Measurements from ENCODE around the gene SEMA3G. TPM values are rescaled to one million over a fixed set of nuclear protein-coding genes. Genes with fewer than 3 reads are reported as not detected.
A peak's percentile ranks its signal among the peaks of the same experiment; 100 is the strongest.

Gene SEMA3G
- total RNA-seq, 1 experiment from 2014 or later: 0.15 TPM

DNA sequence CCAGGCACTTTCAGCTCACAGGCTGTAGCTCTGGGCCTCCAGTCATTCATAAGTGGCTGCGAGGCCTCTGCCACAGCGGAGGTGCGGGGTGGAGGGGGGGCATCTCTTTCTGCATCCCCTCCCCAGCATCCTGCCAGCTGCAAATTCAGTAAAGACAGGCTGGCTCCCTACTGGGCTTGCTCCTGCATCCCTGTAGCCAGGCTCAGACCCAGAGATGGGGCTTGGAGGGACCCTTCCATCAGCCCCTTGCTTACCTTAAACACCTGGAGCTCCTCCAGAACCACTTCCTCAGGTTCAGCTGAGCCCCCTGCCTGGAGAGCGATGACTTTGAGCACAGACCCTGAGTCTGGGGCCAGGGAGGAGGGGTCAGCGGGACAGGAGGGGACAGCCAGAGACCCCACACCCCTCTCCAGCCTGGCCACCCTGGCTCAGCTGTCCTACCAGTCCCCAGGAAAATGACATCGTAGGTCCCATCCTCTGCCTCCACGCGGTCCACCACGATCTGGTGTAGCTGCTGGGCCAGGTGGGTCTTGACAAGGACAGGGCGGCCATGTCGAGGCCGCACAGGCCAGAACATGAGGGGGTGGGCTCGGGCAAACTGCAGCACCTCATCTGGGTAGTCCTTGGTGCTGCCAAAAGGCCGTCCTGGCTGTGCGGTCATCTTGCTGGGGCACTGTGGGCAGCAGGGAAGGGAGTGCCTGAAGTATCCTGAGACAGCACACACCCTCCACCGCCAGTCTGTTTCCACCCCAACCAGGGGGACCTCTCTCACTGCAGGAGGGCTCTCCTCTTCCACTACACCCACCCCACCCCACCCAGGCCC is 5.3 kb downstream of the SEMA3G start:
- DNase-seq (ENCODE audit: low spot score): no peak

DNA sequence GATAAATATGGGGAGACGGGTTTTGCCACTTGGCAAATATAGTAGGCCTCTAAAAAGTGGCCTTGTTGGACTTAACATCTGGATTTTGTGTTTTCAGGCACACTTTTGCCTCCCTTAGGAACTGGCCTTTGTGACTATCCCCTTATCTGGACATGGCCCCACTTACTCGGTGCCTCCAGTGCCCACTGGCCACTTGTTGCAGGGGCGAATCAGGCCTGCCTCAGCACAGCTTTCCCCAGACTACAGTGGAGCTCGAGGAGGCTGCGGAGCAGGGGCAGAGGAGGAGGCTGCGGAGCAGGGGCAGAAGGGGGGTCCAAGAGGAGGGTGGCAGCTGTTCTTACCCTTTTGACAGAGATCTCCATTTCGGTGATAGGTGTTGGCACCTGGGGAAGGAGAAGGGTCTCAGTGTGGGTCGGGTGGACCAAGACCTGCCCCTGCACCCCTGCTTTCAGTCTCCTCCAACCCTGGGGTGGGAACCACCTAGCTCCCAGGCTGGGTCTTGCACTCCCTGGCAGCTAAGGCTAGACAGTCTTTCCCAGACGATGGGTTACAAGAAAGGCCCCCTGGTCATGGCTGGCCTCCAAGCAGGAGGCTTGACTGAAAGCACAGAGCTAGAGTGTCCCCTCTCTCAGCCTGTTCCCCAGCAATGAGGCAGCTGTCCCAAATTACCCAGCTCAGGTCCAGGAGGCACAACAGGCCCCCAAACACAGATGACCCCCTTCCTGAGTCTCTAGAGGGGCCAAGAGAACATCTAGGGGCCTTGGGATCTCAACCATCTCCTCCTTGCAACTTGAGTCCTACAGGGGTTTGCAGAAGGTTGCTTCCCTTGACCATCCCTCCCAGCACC is 6.1 kb downstream of the SEMA3G start:
- DNase-seq (ENCODE audit: low spot score): no peak

DNA sequence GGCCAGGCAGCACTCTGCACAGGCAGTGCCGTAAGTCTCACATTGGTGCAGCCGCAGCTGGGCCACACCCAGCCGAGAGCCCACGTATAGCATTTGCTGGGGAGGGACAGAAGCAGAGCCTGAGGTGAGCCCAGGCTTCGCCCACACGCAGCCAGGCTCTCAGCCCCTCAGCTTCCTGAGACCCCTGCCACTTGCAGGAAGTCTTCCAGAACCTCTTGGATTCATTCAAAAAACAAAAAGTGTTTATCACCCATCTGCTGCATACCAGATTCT is 6.9 kb downstream of the SEMA3G start:
- DNase-seq (ENCODE audit: low spot score): no peak

DNA sequence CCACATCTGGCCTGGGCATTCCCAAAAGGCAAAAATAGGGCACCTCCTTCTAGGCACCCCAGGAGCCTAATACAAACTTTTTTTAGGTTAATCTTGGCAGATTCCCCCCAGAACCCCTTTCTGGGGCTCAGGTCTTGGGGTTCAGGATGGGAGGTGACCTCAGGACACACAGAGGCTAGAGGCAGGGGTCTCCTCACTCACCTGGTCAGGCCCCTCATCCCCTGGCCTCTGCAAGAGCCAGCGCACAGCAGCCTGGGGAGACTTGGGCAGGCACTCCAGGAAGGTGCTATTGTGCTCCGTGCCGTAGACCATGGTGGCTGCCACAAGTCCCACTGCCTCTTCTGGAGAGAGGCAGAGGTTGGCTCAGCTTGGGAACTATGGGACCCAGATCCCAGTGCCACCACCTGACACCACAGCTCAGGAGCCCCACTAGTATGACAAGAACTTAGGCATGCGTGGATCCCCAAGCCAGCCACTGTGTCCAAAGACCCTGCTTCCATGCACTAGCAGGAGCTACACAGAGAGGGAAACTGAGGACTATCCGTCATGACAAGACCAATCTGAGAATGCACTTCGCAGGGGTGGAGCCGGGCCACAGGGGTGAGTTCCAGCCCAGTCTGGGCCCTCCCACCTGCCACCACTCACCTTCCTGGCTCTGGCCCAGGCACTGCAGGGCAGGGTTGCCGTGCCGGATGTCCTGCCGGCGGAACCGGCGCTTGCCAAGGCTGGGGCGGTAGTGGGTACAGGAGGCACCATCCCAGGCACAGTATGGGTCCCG is 7.4 kb downstream of the SEMA3G start:
- DNase-seq (ENCODE audit: low spot score): no peak

DNA sequence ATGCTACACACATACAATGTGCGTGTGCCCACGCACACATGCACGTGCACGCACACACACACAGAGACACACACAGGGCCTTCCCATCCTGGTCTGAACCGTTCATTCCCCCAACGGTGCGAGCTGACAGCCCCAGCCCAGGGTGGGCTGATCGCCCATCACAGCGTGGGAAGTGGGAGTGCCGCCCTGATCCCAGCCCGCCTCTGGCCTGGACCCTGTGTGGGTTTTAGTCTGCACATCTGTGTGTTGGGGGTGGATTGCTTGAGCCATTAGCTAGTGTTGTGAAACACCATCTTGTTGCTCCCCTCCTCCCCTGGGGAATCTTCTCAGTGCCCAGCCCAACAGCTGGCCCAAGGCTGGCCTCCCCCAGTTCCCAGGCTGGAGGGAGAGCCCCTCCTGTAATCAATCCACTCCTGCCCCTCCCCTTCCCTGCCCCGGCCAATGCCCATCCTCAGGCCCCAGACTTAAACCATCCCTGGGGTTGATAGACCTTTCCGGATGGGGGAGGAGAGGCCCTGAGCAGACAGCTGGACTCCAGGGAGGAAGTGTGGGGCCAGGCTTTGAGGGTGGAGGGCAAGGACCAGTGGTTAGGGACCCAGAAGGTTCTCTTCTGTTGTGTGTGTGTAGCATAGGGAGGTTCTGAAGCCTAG is 8.3 kb downstream of the SEMA3G start:
- no peak for DNase-seq (ENCODE audit: low spot score)

DNA sequence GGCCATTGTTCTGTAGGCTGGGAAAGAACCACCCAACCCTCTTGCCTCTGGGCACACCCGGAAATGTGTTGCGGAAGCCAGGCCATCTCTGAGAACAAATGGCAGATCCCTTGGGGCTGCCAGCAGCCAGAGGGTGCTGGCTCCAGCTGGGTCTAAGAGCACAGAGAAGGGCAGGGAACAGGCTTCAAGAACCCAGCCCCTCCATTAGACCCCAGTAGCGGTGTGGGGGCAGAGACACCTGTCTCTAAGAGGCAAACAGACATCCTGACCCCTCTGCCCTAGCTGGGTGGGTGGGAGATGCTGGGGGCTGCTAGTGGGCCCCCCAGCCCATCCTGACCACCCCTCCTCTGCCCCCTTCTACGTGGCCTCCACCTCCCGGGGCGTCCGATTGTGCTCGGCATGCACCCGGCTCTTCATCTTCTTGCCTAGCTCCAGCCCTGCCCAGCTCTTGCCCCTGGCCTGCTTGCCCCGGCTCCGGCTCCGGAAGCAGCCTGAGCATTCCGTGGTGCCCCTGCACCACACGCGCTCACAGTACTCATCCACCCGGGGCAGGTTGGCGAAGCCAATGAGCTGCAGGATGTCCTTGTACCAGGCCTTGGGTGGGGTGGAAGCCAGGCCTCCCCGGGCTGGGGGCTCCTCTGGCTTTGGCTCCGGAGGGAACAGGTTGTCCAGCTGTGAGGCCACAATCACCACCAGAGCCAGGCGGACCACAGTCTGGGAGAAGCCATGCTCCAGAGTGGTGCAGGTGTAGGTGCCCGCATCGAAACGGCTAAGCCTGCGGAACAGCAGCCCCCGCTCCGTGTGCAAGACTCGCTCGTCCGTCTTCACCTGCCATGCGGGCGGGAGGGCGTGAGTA is 9.4 kb downstream of the SEMA3G start:
- no peak for DNase-seq (ENCODE audit: low spot score)

DNA sequence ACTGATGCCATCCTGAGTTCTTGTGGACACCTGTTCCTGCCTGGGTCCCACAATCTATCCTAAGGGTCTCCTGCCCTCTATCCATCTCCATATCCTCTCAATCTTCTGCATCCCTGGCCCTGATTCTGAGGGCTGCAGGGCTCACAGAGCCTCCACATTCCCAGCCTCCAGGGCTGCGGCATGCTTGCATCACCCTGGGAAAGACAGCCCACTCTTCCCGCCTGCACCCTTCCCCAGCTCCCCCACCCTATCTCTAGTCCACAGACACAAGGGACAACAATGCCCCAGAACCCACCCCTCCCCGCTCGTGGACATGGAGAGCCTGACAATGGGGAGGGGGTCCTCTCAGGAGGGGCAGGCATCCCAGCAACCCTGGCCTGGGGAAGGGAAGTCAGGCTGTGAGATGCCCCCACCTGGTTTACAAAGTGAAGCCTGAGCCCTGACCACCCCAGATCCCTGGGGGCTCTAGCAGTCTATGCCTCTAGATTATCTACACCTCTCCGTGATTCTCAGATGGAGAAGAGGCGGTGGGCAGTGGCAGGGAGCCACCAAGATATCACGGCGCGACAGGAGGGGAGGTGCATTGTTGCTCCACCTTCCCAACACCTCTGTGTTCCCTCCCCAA is 10.3 kb downstream of the SEMA3G start:
- no peak for DNase-seq (ENCODE audit: low spot score)

DNA sequence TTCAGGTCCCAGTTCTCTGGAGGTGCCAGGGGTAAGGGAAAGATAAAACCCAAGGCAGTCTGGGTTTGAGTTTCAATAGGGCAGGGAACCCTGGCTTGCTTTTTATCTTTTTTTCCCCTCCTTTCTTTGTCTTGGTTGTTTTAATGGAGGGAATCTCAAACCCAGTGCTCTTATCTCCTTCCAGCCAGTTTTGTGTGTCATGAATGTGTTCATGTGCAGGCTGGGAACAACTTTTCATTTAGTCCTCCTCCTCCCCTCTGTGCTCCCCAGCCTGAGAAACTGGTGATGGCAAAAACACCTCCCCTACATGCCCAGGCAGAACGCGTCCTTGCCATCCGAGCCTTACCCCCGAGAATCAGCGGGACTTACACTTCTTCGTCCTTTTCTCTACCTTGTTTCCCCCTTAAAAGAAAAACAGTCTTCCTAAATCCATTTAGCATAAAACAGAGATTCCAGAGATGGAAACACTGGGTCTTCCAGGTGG is 10.9 kb downstream of the SEMA3G start:
- DNase-seq (ENCODE audit: low spot score): no peak

DNA sequence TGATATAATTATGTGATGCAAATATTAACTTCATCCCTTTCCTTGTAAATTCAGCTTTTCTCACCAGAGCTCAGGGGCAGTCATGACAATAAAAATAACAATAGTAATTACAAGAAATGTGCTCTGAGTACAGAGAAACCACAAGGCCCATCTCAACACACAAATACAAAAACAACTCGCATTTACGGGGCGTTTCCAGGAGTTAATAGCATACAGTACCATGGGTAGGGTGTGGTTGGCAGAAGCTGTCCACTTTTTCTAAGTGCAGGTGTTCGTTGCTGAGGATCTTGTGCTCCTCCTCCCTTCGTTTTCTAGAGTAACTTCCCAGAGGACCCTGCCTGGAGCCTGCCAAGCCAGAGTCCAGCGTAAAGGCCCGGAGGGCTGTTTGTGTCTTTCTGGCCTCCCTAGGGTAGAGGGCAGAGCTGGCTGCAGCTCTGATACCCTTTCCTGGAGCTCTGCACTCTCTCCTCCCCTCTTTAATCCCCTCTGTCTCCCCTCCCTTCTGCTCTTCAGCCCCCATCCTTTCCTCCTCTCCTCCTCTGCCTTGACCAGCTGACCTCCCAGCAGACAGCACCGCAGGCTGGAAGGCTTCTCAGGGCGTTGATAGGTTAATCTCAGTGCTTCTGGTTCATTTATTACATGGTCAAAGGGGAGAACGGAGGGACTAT is 11.4 kb downstream of the SEMA3G start:
- no peak for DNase-seq (ENCODE audit: low spot score)

DNA sequence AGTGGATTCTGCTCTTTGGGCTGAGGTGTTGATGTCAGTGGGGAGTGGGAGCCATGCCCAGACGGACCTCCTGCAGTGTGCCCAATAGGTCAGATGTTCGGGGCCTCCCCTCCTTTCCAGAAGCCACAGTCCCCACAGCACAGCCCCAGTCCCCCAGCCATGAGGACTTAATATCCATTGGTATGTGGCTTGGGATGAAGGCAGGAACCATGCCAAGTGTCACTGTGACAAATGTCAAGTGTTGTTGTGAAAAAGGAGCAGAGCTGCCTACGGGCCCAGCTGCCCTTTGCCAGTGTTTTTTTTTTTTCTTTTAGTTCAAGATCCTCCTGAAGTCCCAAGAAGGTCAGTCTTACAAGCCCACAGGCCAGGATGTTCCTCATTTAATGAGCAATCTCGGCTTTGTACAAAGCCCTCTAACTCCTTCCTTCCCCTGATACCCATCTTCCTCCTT is 12.2 kb downstream of the SEMA3G start:
- DNase-seq (ENCODE audit: low spot score): no peak

DNA sequence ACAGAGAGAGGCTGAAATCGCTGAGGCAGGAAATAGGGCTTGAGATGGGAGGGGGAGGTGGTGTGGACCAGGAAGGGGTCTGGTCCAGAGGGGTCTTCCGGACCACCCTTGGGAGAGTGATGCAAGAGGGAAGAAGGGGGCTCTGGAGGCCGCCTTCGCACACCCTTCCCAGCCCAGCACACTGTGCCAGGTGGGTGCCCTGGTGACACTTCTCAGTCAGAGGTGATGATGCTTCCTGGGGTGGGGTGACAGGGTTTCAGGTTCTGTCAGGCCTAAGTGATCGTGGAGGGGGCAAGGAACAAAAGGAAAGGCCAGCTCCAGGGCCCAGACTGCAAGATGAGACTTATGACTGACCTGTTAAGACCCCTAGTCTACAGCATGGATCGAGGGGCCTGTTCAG is 12.7 kb downstream of the SEMA3G start:
- no peak for DNase-seq (ENCODE audit: low spot score)

DNA sequence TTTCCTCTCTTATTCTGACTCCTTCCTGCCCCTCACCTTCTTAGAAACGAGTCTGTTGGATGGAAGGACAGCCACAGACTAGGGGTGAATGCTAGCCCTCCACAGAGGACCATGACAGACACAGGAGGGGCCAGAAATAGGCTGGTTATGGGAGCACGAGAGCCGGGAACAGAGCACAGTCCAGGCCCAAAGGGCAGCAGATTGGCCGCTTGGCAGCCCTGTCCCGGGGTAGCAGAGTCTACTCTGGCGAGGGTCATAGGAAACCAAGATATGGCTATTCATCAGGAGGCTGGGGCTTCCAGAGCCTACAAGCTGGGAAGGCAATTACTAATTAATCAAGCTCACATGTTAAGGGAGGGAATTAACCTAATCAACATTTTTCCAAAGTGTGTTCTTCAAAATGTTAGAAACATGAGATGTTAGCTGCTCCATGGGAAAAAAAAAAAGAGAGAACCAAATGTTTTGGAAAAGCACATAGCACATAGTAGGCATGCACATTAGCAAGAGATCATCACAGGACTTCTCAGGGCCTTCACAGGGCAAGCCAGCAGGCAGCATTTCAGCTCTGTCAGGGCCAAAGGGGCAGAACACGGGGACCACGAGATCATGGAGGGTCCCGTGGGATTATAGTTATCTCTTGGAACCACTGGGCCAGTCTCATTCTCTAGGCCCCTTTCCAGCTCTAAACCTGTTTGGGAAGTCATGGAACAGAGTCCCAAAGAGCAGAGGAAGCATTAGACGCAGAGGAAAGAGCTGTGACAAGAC is 13.3 kb downstream of the SEMA3G start:
- no peak for DNase-seq (ENCODE audit: low spot score)

DNA sequence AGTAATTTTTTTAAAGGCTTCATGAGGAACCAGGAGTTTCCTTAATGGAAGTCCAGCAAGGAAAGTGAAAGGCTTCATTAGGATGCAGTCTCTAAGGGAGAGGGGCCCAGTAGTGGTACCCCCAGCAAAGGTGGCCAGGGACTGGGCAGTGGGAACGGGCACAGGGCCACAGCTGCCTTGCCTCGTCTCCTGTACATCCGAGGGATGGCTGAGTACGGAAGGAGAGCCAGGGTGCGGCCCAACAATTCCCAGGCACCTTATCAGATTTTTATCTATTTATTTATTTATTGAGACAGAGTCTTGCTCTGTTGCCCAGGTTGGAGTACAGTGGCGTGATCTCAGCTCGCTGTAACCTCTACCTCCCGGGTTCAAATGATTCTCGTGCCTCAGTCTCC is 14.5 kb downstream of the SEMA3G start:
- DNase-seq (ENCODE audit: low spot score): no peak

DNA sequence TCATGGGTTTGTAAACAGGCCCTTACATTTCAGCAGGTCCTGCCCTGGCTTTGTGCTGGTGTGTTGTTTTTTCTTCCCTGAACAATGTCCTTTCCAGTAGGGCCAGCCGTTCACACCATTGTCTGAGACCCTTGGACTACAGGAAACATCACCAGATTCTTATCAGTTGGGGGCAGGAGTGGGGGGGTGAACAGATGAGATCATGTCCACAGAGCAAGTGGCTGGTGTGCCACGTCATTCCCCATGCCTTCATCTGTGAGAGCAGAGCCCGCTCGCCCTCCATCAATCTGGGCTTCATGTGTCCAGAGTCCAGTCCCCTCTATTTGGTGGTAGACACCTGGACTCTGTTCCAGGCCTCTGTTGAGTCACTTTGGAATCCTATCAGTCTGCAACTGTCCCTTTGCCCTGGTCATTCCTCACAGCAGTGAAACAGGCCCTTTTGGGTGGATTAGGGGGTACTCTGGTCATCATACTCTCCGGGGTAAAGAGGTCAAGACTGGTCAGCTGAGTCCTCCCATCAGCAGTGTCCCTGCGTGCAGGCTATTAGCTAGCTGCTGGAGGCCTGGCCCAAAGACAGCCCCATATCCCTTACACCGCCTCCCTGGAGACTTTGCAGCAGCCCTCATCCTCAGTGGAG is 15.0 kb downstream of the SEMA3G start:
- DNase-seq (ENCODE audit: low spot score): no peak

DNA sequence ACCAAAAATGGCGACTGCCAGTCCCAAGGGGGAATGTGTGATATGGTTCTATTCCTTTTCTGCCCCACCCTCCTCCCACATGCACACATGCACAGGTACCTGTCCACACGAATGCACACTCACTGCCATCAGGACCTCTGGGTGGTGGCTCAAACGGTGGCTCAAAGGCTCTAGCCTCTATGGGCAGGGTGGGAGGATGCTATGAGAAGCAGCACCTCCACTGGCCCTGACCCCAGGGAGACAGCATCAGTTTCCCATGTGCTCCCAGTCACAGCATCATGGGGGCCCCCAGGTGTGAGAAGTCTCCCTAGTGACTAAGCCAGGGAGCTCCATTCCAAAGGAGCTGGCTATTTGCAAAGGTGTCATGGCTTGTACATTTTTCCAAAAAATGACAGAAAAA is 15.9 kb downstream of the SEMA3G start:
- DNase-seq (ENCODE audit: low spot score): no peak

DNA sequence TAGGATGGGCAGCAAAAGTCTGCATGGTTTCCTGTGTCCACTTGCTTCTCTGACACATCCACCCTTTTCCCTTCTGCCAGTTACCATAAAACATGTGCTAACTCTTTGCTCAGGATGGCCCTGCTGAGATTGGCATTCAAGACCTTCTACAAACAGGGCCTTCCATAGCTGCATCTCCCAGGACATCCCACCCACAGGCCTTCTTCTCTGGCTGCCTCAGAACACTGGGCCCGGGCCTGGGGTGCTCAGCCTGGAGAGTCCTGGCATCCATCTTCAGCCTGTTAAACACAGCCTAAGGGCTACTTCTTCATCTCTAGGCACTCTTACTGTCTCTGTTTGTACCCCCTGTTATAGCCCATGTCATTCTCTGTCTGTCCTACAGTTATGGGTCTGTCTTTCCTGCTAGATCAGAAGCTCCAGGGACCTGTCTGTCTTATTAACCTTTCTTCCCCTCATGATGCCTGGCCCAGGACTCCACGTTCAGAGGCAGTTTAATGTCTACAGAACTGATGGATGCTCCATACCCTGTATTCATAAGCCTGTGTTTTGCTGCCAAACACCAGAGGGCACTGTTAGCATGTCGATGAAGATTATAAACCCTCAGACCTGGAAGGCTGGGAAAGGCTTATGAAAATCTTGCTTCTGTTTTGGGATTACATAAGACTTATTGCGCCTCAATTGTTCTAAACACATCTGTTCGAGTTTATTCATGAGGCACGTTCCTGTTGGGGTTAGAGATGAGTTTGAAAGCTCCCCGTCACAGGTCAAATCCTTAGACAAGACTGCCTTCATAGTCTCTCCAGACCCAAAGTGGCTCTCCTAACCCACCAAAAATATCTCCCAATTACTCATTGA is 16.5 kb downstream of the SEMA3G start:
- peak; percentile 44 for DNase-seq (ENCODE audit: low spot score)

DNA sequence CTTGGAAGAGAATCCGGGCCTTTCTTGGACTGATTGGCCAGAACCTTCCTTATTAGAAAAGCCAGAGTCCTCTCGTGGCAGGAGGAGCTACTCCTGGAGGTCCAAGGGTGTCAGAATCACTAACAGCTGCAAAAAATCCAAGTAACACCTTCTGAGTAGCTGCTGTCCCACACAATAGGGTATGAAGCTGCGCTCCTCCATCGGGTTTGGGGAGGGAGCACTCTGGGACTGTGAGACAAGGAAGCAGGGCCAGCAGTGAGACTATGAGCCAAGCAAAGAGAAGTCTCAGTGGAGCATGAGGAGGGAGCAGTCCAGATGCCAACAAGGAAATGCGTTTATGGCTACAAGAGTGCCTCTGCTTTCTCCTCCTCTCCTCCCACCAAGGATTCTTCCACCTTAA is 21.7 kb downstream of the SEMA3G start:
- no peak for DNase-seq (ENCODE audit: low spot score)

Data from HT-29 (cell line).